HepG2 (cell line): ENCODE data around the gene BABAM2.

Experiments
- JUN ChIP-seq: sonication (generic); formaldehyde crosslinking; IDR thresholded peaks from 2 replicates; pipeline ENCODE4 v1.4.0; 2020; ENCODE audit warnings: mild to moderate bottlenecking, missing genetic modification reagents
- NFYB ChIP-seq: sonication (generic); formaldehyde crosslinking; IDR thresholded peaks from 2 replicates; pipeline ENCODE4 v1.4.0; 2020; ENCODE audit warnings: missing genetic modification reagents
- PHF8 ChIP-seq: sonication (generic); formaldehyde crosslinking; IDR thresholded peaks from 2 replicates; pipeline ENCODE4 v1.5.0; 2020; ENCODE audit warnings: missing genetic modification reagents
- ZNF180 ChIP-seq: sonication (generic); formaldehyde crosslinking; IDR thresholded peaks from 2 replicates; pipeline ENCODE4 v1.4.0; 2020; ENCODE audit warnings: low read depth, missing genetic modification reagents, borderline replicate concordance
- TF ChIP-seq, protein P1 (sequence below): IDR thresholded peaks from 2 replicates; pipeline ENCODE4 v1.6.1; 2016; ENCODE audit warnings: low read depth, borderline replicate concordance
- TF ChIP-seq, protein P2 (sequence below): sonication (generic); formaldehyde crosslinking; IDR thresholded peaks from 2 replicates; pipeline ENCODE4 v1.4.0; 2020; ENCODE audit warnings: missing genetic modification reagents, borderline replicate concordance

DNA sequence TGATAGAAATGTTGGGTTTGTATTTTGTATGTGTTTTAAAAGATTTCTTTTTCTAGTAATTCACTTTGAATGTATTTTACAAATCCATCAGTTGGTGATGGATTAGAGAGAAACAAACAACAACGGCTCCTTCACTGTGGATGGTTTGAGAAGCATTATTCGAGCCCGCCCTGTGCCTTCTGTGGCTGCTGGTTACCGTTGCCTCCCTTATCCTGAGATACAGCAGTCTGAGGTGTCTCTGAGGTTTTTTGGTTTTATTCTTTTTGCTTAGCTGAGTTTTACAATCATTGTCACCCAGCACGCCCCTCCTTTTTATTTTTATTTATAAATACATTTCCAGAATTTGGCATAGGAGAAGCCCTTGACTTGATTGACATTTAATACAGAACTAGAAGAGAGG is 168.3 kb downstream of the BABAM2 start:
- TF ChIP-seq, protein P1, sequence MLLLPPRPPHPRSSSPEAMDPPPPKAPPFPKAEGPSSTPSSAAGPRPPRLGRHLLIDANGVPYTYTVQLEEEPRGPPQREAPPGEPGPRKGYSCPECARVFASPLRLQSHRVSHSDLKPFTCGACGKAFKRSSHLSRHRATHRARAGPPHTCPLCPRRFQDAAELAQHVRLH (CRISPR knock-in tag) = no peak
- TF ChIP-seq NFYB = no peak
- TF ChIP-seq, protein P2, sequence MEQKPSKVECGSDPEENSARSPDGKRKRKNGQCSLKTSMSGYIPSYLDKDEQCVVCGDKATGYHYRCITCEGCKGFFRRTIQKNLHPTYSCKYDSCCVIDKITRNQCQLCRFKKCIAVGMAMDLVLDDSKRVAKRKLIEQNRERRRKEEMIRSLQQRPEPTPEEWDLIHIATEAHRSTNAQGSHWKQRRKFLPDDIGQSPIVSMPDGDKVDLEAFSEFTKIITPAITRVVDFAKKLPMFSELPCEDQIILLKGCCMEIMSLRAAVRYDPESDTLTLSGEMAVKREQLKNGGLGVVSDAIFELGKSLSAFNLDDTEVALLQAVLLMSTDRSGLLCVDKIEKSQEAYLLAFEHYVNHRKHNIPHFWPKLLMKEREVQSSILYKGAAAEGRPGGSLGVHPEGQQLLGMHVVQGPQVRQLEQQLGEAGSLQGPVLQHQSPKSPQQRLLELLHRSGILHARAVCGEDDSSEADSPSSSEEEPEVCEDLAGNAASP (CRISPR knock-in tag) = no peak
- TF ChIP-seq JUN = no peak
- no peak for TF ChIP-seq PHF8
- no peak for TF ChIP-seq ZNF180
